Stimulated activated CD8-positive, alpha-beta memory T cell treated with anti-CD3 and anti-CD28 coated beads, Interleukin-4, amount 100 ng/mL, for 1 hour (primary cell): Measurements from ENCODE around the gene FAS.
A peak's percentile ranks its signal among the peaks of the same experiment; 100 is the strongest.
"Not testable (repeated sequence)": the region's sequence is repeated elsewhere in the genome, so short reads cannot be mapped to it uniquely, and the experiment has no call there.

Experiments
- DNase-seq, 2 donors: peaks; one replicate each; pipeline ENCODE4 v3.0.0-alpha.2; 2020; ENCODE audit warnings: low read depth in 2 of 2, low spot score in 1 of 2

FAS gene

DNA sequence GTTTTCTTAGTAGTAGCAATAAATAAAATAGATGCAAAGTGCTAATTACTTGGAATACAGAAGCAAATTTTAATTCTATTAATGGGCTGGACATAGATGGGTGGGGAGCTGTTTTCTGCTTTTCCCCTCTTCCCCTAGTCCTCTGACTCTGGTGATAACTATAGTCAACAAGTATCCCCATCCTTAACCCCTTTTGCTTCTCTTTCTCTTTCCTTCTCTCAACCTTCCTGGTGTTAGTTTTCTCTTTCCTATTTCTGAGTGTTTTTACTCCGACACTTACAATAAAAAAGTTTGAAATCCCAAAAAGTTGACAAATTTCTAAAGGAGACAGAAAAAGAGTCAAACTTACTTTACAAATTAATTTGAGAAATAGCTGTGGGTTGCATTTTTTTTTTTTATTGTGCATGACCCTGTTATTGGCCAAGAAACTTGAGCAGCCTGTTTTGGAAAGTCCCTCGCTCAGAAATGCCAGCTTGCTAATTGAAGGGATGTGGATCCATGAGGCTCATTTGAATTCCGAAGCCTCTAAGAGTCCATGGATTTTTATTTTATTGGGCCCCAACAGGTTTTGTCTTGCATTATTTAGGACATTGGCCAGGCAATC, 2.4 kb downstream of the FAS start:
- no peak for DNase-seq

DNA sequence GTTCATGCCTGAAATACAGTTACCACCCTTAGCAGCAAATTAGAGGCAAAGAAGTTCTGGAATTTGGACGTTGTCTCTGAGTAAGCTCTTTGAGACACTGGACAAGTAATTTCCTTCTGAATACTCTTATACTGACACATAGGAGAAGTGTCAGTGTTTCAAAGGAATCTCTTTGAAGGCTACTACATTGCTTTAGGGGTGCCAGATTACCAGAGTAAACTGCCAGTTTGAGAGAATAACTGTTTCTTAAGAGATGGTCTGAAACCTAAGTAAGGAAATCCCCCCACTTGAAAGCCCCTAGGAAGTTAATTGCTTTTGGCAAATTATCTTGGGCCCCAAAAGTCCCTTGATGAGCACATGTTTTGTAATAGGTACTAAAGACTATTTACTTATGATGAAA, 3.4 kb downstream of the FAS start:
- no peak for DNase-seq

DNA sequence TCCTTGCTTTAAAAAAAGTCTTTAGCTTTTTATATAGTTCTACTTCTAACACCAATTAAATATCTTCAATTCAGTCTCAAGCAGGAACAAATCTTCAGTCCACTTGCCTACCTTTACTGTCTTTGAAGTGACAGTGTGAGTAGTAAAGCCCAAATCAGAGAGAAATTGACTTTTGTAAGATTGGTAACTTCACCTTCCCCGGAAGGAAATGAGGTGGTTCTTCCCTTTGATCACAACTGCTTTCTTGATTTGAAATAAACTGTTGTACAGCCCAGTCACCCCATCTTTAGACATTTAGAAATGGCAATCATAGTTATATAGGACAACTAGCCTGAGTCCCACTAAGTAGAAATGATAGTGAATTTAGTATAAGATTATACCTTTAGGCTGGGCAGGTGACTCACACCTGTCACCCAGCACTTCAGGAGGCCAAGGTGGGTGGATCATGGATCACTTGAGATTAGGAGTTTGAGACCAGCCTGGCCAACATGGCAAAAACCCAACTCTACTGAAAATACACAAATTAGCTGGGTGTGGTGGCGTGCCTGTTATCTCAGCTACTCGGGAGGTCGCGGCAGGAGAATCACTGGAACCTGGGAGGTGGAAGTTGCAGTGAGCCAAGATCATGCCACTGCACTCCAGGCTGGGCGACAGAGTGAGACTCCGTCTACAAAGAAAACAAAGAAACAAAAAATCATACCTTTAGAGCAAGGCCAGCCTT, 4.7 kb downstream of the FAS start:
- DNase-seq: no peak

DNA sequence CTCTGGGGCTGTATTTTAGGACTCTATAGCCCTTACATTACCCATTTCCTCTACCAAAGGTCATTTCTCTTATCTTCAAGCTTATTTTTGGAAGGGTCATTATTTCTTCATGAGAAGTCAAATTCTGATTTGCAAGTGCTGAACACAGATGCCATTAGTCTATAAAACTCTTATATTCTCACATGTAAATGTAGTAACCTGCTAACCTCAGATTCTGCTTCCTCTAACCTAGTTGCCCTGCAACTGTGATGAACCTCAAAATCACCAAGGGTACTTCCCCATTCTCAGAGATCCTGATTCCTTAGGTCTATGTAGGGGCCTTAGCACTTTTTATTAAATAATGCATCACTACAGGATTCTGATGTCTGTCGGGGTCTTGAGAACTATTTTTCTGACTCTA, 6.3 kb downstream of the FAS start:
- DNase-seq: no peak

DNA sequence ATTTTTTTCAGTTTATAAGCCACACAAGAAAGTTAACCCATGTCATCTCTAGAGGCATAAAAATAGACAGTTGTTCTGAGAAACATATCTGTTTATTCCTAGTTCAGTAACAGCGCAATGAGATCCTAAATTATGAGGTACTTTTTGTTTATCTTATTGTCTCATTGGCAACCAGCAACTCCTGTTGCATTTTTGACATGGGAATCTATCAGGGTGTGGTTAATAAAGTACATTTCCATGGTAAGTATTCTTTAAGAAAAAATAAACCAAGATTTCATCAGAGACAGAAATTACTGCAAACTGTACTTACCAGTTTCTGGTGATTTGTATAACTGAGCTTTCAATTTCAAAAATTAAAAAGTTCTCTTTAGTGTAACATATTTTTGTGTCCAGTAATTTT, 9.0 kb downstream of the FAS start:
- no peak for DNase-seq

DNA sequence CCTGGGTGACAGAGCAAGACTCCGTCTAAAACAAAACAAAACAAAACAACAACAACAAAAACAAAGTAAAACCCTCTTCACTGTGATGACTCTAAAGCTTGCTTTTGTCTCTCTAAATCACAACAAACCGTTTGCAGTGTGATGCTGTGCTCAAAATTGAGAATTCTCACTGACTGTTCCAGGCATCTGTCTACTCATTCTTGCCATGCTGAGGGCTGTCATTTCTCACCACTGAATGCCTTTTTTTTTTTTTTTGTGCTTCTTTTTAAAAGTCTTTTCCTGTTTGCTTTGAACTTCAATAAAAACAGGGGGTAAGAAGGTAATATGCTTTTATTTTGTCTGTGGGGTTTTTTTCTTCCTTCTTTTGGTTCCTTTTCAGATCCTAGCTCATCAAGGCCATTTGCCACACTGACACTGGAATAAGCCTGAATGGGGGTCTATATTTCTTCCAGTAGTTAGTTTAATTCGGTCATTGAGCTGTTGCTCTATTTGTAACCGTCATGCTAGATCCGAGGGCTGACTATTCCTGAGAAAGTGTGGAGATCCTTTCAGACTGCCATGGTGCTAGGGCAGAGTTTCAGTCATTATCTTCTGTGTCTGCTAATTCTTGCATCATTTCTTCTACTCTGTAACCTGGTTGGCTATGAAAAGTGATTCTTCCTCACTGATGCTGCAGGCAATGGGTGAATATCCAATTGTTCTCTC, 10.6 kb downstream of the FAS start:
- no peak for DNase-seq

DNA sequence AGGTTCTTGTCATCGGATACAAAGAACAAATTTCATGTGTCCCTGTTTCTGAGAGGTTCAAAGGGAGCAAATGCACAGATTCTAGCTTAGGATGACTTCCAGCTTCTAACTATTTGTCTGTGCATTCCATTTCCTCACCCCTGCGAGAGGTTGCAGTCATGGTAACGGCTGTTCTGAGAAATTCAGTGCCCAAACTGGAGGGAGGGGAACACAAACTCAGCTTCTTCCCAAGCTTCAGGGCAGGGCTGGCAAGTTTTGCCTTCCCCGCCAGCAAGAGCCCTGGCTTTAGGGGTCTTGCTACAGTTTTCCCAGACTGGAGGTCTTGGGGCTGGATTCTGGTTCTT, 11.1 kb downstream of the FAS start:
- no peak for DNase-seq

DNA sequence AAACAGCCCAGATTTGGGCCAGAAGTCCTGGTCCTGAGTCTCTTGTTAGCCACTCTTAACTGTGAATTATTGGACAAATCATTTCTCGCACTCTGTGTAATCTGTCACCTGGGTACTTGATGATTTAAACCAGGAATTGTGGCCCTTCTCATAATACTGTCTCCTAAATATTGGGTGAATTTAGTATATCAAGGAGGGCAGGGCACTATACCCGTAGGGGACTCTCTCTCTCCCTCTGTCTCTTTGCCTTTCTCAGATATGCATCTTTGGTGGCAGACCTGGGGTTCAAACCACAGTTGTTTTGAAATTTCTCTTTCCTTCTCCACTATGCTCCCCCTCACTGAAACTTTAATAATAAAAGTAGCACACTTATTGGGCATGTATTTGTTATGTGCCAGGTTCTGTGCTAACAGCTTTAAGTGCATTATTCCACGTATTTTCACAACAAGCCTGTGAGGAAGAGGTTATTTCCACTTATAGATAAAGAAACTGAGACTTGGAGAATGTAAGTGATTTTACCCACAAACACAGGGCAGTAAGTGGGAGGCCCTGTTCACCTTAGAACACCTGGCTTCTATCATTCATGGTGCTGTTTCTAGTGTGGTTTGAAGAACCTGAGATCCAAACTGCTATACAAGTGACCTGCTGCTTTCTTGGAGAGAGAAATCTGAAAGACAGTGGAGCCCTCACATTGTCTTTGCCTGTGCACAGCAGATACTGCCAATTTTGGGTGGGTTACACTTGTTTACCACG, 11.8 kb downstream of the FAS start:
- no peak for DNase-seq

DNA sequence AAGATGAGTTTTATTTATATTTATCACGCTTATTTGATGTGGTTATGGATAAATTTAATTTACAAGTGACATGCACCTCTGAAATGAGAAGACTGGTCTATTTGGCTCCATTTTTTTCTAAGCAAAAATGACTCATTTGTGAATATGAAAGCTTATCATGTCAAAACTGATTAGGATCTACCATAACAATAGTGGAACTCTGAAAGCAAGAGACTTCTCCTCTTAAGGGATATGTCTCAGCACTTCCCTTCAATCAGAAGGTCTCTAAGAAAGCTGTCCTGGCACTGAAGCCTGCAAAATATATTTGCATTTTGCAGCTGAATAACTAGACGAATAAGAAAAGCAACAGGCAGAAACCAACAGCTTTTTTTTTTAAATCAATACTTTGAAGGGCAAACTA, 12.7 kb downstream of the FAS start:
- no peak for DNase-seq

DNA sequence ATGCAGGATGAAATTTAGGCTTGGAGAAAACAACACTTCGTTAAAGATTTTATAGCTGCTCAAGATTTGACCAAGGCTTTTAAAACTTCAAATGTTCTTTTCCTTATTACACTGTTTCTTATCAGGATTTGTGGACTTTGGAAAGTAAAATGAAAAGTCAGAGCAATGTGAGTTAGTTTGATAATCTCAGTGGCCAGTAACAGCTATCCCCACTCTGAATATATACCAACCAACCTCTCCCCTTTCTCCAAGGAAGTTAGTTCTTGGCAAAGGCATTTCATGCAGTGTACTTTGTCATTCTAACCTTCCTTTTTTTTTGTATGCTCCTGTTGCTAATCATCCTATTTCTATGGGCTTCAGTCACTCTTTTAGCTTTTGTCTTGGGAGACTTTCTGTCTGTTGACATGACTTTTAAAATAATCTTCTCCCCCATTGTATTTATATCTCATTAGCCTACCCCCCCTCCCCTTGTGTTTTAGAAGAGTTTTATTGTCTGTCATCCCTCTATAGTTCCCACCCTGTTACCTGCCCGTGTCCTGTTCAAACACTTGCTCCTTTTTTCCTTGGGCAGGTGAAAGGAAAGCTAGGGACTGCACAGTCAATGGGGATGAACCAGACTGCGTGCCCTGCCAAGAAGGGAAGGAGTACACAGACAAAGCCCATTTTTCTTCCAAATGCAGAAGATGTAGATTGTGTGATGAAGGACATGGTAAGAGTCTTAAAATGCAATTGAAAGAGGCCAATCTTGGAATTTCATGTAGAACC, 16.7 kb downstream of the FAS start:
- DNase-seq: no peak

DNA sequence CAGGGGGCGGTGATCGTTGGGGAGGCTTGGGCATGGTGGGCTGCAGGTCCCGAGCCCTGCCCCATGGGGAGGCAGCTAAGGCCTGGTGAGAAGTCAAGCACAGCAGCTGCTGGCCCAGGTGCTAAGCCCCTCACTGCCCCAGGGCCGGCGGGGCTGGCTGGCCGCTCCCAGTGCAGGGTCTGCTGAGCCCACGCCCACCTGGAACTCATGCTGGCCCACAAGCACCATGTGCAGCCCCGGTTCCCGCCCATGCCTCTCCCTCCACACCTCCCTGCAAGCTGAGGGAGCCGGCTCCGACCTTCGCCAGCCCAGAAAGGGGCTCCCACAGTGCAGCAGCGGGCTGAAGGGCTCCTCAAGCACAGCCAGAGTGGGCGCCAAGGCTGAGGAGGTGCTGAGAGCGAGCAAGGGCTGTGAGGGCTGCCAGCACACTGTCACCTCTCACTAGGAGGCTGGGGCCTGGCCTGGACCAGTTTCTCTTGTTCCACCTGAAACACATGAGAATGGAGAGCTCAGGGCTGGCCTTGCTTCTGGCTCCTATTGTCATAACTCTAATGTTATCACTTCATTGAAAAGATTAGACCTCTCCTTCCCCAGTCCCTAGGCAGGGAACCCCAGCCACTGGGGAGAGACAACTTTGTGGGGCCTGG, 28.2 kb downstream of the FAS start:
- not testable (repeated sequence) for DNase-seq

DNA sequence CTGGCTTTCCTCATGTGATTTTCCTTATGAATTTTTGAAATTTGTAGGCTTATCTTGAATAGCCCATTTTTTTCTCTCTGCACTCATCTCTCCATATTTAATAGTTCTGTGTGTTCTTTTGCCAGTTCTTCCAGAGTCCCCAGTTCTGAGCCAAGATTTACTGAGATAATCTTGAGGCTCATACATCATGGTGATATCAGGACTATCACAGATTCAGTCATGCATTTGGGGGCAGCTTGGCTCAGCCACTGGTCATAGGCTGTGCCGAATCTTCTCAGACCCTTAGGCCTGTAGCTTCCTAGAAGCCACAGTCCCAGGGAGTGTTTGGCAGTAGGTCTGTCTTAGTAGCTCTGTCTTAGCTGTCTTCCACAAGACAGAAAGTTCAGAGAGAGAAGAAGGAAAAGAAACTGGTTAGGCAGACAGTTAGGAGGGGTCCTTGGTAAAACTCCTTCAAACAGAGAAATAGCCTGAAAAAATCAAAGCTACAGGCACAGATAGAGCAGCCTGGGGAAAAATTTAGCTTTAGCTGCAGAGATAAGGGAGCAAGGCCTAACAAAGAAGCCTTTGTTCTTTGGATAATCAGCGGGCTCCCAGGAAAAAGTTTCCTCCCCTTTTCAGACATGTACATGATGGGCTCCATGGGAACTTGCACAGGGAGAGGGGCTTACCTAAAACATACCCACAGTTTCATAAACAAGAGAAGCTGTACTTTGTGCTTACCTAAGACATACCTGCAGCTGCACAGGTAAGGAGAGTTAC, 29.1 kb downstream of the FAS start:
- no peak for DNase-seq

DNA sequence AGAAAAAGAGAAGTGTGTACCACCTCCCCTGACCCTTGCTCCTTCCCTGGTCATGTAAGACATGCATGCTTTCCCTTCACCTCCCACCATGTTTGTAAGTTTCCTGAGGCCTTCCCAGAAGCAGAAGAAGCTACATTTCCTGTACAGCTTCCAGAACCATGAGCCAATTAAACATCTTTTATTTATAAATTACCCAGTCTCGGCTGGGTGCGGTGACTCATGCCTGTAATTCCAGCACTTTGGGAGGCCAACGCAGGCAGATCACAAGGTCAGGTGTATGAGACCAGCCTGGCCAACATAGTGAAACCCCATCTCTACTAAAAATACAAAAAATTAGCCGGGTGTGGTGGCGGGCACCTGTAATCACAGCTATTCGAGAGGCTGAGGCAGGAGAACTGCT, 30.9 kb downstream of the FAS start:
- DNase-seq: not testable (repeated sequence)

DNA sequence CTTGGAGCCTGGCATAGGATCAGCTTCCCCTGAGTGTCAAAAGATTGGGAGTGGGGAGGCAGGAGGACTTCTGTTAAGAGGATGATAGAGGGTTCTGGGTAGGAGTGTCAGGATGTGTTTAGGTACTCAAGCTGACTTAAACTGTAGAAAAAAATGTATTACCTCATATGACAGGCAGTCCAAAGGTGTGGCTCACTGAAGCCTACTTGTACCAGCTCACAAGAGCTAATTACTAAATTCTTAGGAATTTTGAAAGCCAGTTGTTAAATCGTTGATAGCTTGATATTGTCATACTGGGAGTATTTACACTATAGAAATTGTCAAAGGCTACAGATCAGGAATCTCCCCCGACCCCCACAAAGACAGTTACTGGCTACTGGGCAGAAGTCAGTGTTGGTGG, 32.1 kb downstream of the FAS start:
- no peak for DNase-seq

DNA sequence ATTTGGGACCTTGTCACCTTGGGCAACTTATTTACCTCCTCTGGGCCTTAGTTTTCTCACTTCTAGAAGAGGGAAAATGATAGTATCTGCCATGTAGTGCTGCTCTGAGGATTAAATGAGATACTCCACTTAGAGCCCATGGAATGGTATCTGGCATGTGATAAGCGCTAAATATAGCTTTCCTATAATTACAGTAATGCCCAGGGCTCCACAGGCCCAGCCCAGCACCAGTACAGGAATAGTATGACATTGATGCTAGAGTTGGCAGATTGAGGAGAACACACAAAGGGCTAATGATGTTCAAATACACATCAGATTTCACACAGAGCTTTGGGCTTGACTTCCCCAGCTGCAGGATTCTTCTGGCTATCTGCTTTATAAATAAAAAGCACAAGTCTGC, 34.9 kb downstream of the FAS start:
- DNase-seq: no peak

DNA sequence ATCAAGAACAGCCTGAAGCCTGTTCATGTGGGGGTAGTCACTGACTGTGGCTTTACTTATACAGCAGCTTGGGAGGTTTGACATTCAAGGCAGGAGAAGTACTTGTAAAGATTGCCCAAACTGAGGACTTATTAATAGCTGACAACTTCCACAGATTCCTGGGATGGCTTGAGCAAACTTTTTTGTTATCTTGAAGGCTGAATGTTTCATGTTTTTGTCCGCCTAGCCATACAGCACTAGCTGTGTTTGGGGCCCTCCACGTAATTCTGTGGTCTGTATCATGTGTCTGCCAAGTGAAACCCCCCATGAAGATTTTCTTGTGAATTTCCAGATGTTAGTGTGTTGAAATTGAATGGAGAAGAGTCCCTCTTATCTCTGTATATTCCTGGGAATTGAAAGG, 38.6 kb downstream of the FAS start:
- no peak for DNase-seq

DNA sequence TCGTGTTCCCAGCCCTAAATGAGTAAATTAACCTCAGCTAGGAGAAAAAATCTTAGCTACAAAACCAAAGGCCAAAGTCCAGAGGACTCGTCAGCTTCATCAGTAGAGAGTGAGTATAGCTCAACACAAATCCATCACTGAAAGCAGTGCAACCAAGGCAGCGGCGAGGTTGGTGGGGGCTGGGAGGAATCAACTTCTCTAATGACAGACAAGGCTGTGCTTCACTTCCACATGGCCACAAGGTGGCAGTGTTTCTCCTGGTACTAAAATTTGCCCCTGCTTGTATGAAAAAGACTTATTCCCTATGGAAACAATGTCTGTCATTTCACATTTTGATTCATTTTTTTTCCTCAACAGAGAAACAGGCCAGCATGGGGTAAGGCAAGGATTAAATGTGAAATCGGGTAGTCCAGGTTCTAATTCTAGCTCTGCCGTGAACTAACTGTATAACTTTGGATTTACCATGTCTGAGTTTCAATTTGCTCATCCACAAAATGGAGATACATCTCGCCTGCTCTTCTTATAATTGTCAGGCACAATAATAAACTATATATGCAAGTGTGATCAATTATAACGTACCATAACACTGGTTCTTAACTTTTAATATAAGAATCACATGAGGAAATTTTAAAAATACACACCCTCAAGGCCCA, 39.3 kb downstream of the FAS start:
- peak; percentile 23 to 40 for DNase-seq

DNA sequence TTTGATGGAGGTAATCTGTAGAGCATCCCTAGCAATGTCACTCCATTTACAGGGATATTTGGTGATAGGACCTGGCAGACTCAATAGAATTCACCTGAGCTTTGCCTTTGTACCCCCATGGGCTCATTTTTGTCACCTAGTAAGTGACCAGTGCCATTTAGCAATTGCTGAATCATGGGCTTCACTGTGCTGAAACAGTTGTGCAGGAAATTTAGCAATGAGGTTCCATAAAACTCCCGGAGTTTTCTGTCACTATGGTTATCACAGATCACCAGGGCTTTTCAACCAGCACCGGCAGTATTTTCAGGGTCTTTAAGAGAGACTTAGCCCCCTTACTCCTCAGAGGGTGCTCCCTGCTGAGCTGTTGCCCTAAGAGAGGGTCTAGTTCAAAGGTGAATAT, 40.2 kb downstream of the FAS start:
- DNase-seq: no peak

DNA sequence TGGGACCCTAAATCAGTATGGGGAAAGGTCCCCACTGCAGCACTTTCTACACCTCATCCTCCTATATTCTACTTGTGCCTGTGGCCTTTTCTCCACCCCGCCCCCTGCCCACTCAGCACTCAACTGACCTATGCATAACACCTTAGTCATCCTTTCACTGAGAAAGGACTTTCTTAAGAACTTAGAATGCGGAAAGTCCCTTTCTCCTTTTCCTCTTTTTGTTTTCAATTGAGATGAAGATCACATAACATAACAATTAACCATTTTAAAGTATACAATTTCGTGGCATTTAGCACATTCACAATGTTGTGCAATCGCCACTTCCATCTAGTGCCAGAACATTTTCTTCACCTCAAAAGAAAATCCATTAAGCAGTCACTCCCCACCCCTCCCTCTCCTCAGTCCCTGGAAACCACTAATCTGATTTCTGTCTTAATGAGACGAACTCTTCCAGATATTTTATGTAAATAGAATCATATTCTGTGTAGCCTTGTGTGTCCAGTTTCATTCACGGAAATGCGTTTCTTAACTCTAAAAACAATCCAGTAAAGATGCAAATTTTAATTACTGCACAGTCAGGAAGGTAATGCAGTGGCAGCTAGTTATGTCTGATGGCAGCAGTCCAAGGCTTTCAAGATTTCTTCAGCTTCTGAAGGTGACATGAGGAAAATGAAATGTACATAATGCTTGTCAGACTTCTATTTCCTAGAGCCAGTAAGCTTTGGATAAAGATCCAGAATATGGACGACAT, 41.7 kb downstream of the FAS start:
- DNase-seq: no peak
